ENCODE data around the gene IER2. TPM values are rescaled to one million over a fixed set of nuclear protein-coding genes. Genes with fewer than 3 reads are reported as not detected.
"Not testable (repeated sequence)": the region's sequence is repeated elsewhere in the genome, so short reads cannot be mapped to it uniquely, and the experiment has no call there.

IER2 gene
- total RNA-seq, 1 donor from 2014 or later = 152 TPM

DNA sequence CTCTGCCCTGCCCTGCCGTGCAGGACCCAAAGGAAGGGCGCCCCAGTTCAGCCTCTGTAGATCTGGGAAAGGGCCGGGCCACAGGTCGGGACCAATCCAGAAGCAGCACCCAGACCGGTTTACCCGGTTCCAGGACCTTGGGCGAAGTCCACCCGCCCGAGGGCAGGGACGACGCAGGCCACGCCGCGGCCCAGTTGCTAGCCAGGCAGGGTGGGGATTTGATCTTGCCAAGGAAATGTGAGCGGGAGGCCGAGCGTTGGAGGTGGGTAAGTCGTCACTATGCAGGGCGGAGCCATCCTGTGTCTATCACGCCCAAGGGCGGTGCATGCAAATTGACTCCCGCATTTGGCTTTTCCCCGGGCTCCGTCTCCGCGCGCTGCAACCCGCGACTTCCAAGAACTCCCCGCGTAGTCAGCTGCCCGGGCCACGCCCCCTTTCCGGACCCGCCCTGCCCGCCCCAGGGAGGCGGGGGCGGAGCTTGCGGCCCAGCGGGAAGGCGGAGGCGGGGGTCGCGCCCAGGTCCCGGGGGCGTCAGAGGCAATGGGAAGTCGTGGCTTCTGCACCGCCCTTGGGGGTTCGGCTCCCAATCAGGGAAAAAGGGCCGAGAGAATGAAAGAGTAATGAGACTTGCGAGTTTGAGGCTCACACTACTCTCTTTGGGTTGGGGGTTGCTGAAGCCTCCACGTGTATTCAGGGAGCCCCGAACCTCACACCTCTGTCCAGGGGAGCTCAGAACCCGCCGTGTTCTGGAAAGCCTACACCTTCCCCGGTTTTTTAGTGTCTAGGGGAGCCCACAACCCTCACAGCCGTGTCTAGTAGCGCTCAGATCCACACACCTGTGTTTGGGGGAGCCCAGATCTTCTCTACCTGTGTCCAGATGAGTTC lies 12.8 kb downstream of the IER2 start:
- Histone ChIP-seq H3K36me3 (no peaks in the 10 kb centered on the region), H3K4me1 (peaks cover 60% of the 10 kb centered on the region), H3K27me3 (no peaks in the 10 kb centered on the region), H3K9me3 (no peaks in the 10 kb centered on the region), H3K4me3 (peak overlapping the region; percentile 40 to 44), H3K27ac (peak overlapping the region; percentile 97)
- peak; percentile 83 to 95 for TF ChIP-seq POLR2AphosphoS5 (IDR thresholded peaks at IDR 0.05; ENCODE audit: insufficient read depth in 1 of 2, low read depth in 1 of 2)
- TF ChIP-seq POLR2A (IDR thresholded peaks at IDR 0.05) = peak in 1 of 2 donors; percentile 38
- TF ChIP-seq, protein P1, sequence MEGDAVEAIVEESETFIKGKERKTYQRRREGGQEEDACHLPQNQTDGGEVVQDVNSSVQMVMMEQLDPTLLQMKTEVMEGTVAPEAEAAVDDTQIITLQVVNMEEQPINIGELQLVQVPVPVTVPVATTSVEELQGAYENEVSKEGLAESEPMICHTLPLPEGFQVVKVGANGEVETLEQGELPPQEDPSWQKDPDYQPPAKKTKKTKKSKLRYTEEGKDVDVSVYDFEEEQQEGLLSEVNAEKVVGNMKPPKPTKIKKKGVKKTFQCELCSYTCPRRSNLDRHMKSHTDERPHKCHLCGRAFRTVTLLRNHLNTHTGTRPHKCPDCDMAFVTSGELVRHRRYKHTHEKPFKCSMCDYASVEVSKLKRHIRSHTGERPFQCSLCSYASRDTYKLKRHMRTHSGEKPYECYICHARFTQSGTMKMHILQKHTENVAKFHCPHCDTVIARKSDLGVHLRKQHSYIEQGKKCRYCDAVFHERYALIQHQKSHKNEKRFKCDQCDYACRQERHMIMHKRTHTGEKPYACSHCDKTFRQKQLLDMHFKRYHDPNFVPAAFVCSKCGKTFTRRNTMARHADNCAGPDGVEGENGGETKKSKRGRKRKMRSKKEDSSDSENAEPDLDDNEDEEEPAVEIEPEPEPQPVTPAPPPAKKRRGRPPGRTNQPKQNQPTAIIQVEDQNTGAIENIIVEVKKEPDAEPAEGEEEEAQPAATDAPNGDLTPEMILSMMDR (IDR thresholded peaks at IDR 0.05) = no peak
- peak in 1 of 2 donors; percentile 100 for DNase-seq (ENCODE audit: extremely low spot score in 2 of 2)
- intact Hi-C loops (cut with DNase I) = no loop called here

DNA sequence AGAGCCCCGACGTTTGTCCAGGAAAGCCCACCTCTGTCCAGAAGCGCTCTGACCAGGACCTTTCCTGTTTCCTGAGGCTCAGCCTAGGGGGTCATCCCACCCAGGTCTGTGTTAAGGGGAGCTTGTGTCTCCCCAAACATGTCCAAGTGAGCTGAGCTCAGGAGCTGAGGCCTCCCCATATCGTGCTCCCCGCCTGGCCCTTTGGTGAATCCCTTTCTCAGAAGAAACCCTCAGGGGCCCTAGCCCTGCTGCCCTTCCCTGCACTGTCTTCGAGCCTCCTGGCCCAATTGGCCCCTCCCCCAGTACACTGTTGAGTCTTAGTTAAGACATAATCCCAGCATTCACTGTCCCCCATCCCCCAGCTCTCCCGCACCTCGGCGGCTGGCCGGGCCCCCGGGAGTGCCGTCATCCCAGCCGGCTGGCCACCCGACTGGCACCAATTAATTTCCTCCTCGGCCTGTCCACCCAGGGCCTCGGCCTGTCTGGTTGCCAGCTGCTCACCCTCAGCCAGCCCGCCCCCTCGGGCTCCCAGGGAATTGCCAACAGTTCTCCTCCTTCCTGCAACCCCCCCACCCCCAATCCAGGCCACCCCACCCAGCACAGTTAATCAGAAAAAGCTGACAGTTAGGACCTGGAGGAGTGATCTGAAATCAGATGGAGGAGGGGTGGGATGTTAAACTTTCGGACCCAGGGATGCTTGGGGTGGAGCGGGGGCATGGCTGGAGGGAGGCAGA lies 13.6 kb downstream of the IER2 start:
- DNase-seq (ENCODE audit: extremely low spot score in 2 of 2) = no peak
- Histone ChIP-seq H3K27me3 (no peaks in the 10 kb centered on the region), H3K4me1 (peaks cover 67% of the 10 kb centered on the region), H3K27ac (peak overlapping the region; percentile 97), H3K36me3 (no peaks in the 10 kb centered on the region), H3K4me3 (peak overlapping the region; percentile 40 to 44), H3K9me3 (no peaks in the 10 kb centered on the region)
- intact Hi-C loops (cut with DNase I) = no loop called here
- TF ChIP-seq POLR2A (IDR thresholded peaks at IDR 0.05) (peak in 1 of 2 donors; percentile 32), POLR2AphosphoS5 (IDR thresholded peaks at IDR 0.05; ENCODE audit: insufficient read depth in 1 of 2, low read depth in 1 of 2) (peak in 1 of 2 donors; percentile 56)
- TF ChIP-seq, protein P1 (IDR thresholded peaks at IDR 0.05) = no peak

DNA sequence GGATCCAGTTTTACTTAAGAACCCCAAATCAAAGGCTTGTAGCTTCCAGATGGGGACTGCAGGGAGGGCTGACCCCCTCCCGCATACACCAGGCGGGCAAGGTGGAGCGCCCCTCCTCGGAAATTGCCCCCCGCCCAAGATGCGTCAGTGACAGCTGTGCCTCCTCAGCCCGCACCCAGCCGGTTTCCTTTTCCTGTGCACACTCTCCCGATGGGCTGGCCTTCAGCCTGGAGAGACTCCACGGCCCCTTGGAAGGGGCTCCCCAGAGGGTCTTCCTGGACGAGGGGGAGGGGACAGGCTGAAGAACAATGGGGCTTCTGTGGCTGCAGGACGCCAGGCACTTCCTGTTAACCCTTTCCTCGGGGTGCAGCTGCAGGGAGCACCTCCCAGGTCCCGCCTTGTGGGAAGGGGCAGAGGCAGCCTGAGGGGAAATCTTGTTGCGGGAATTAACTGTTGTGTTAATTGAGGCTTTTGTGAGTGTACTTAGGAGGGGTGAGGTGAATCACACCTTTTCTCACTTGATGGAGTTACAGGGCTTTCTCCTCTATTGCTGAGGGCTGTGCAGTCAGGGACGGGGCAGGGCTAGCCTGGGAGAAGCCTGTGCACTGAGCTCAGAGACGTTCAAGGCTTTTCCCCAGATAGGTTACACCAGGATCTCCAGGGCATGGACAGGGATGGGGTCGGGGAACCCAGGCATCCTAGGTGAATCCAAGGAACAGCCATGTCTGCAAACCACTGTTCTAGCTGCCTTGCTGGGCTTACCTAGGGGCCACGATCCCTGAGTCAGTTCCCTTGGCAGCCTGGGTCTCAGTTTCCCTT lies 14.3 kb downstream of the IER2 start:
- TF ChIP-seq POLR2AphosphoS5 (IDR thresholded peaks at IDR 0.05; ENCODE audit: insufficient read depth in 1 of 2, low read depth in 1 of 2) = peak in 1 of 2 donors; percentile 23
- no peak for TF ChIP-seq POLR2A (IDR thresholded peaks at IDR 0.05)
- Histone ChIP-seq H3K4me3 (peak overlapping the region; percentile 40 to 44), H3K27me3 (no peaks in the 10 kb centered on the region), H3K36me3 (no peaks in the 10 kb centered on the region), H3K27ac (peak overlapping the region; percentile 97), H3K4me1 (peaks cover 74% of the 10 kb centered on the region), H3K9me3 (no peaks in the 10 kb centered on the region)
- intact Hi-C loops (cut with DNase I) = no loop called here
- no peak for DNase-seq (ENCODE audit: extremely low spot score in 2 of 2)

DNA sequence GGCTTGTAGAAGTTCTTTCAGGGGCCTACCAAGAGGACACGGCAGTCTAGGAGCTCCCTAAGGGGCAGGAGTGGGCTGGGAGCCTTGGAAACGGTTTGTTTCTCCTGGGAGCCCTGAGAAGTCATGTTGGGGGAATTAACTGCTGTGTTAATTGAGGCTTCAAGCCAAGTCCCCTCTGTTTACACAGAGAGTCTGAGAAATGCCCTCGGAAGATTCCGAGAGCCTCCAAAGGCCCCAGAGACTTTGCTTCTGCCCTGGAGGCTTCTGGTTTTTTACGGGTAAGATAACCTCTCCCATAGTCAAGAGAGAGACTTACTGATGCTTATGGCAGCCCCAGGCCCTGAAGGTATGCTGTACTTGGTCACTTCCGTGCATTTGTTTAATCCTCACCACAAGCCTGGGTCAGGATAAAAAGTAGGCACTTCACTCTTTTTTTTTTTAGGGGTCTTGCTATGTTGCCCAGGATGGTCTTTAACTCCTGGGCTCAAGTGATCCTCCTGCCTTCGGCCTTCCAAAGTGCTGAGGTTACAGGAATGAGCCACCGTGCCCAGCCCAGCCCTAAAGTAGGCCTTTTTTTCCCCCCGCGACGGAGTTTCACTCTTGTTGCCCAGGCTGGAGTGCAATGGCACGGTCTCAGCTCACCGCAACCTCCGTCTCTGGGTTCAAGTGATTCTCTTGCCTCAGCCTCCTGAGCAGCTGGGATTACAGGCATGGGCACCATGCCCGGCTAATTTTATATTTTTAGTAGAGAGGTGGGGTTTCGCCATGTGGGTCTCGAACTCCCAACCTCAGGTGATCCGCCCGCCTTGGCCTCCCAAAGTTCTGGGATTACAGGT lies 15.2 kb downstream of the IER2 start:
- no peaks in the 10 kb centered on the region for H3K9me3 ChIP-seq
- DNase-seq (ENCODE audit: extremely low spot score in 2 of 2) = no peak
- H3K27ac ChIP-seq = peak overlapping the region; percentile 97
- H3K4me1 ChIP-seq = peaks cover 83% of the 10 kb centered on the region
- H3K27me3 ChIP-seq = no peaks in the 10 kb centered on the region
- no peaks in the 10 kb centered on the region for H3K36me3 ChIP-seq
- TF ChIP-seq, protein P1 (IDR thresholded peaks at IDR 0.05) = no peak
- TF ChIP-seq POLR2A (IDR thresholded peaks at IDR 0.05) (no peak), POLR2AphosphoS5 (IDR thresholded peaks at IDR 0.05; ENCODE audit: insufficient read depth in 1 of 2, low read depth in 1 of 2) (no peak)
- intact Hi-C loops (cut with DNase I) = no loop called here
- H3K4me3 ChIP-seq = no peak overlapping the region

DNA sequence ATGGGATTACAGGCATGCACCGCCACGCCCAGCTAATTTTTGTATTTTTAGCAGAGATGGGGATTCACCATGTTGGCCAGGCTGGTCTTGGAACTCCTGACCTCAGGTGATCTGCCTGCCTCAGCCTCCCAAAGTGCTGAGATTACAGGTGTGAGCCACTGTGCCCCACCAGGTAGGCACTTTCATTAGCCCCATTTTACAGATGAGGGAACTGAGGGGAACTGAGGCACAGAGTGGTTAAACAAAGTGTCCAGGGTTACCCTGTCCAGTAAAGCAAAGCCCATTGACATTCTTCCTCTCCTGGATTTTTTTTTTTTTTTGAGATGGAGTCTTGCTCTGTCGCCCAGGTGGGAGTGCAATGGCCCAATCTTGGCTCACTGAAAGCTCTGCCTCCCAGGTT lies 15.9 kb downstream of the IER2 start:
- H3K4me1 ChIP-seq = peaks cover 86% of the 10 kb centered on the region
- H3K27me3 ChIP-seq; DNase-seq (ENCODE audit: extremely low spot score in 2 of 2); H3K4me3 ChIP-seq; H3K9me3 ChIP-seq; H3K27ac ChIP-seq; H3K36me3 ChIP-seq; intact Hi-C loops (cut with DNase I): not testable (repeated sequence)

All from vagina (tissue), 2 donors.